ENCODE measurements around the gene MALRD1.

Gene MALRD1

GRCh38 chr10:19048489-19048888, at the start of gene MALRD1:
MALRD1 (plus strand) TSS chr10:19048801; CDS start chr10:19048939, 138 bp downstream.
- DNase-seq (ENCODE audit: low read depth in 4 of 4, low spot score in 1 of 4) = no peak

DNA sequence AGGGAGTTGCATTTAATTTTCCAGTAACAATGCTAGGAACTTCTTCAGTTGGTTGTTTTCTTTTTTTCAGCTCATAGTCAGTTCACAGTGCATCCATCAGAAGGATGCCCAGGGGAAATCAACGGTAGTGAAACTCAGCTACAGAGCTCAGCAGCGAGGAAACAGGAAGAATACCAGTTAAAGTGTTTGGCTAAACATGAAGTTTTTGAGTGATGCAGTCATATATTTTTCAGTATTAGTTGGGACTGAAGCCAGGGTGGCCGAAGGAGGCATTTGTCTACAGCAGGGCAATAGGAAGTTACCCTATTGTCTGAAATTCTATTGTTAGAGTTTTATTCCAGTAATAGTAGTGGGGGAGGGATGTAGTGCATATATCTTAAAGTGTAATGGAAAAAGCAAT, 45.3 kb upstream of the MALRD1 start:
- no peak for DNase-seq (ENCODE audit: low read depth in 4 of 4, low spot score in 1 of 4)

DNA sequence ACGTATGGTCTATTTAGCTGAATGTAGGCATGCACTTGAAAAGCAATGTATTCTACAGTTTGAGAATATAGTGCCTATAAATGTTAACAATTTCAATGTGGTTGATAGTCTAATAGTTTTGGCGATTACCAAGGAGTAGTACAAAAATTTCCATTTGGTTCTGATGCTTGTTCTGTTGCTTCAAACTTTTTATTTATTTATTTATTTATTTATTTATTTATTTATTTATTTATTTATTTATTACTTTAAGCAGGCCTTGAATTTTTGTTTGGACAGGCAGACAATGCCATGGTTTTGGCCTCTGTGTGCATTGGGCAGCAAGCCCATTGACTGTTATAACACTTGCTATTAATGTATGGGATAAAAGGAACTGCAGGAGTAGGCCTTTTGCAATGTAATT, 36.5 kb upstream of the MALRD1 start:
- DNase-seq (ENCODE audit: low read depth in 4 of 4, low spot score in 1 of 4) = no peak

- DNase-seq (ENCODE audit: low read depth in 4 of 4, low spot score in 1 of 4) = no peak
Observed at GRCh38 chr10:19014034-19014433, 34.6 kb upstream of the MALRD1 start.

DNA sequence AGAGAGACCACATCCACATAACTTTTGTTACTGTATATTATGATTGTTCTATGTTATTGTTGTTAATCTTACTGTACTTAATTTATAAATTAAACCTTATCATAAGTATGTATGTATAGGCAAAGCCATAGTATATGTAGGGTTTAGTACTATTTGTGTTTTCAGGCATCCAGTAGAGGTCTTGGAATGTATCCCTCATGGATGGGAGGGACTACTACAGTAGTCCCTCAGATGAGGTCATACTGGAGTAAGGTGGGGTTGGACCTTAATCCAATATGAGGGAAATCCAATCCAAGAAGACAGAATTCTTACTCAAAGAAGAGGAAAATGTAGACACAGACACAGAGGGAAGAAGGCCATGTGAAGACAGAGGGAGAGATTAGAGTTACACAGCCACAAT, 34.1 kb upstream of the MALRD1 start:
- no peak for DNase-seq (ENCODE audit: low read depth in 4 of 4, low spot score in 1 of 4)

- no peak for DNase-seq (ENCODE audit: low read depth in 4 of 4, low spot score in 1 of 4)
Observed at GRCh38 chr10:19017116-19017890, 31.3 kb upstream of the MALRD1 start.

DNA sequence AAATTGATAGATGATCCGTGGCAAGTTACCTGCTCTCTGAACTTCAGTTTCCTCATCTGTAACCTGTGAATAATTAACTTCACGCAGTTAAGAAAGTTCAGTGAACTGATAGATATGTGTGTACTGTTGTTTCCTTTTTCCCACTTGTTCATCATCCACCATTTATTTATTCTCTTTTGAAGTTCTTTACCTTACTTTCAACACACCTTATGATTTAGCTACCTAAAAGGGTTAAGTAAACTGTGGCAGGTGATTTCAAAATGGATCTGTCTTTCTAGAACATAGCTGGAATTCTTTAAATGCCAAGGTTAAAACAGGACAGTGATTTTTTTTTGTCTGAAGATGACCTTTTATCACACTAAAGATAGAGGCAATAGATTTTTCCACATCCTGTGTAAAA, 27.4 kb upstream of the MALRD1 start:
- DNase-seq (ENCODE audit: low read depth in 4 of 4, low spot score in 1 of 4) = no peak

GRCh38 chr10:19024611-19025010, 24.0 kb upstream of the MALRD1 start:
- no peak for DNase-seq (ENCODE audit: low read depth in 4 of 4, low spot score in 1 of 4)

GRCh38 chr10:19031763-19032162, 16.8 kb upstream of the MALRD1 start:
- DNase-seq (ENCODE audit: low read depth in 4 of 4, low spot score in 1 of 4) = no peak

GRCh38 chr10:19033741-19034140, 14.9 kb upstream of the MALRD1 start:
- DNase-seq (ENCODE audit: low read depth in 4 of 4, low spot score in 1 of 4) = no peak

DNA sequence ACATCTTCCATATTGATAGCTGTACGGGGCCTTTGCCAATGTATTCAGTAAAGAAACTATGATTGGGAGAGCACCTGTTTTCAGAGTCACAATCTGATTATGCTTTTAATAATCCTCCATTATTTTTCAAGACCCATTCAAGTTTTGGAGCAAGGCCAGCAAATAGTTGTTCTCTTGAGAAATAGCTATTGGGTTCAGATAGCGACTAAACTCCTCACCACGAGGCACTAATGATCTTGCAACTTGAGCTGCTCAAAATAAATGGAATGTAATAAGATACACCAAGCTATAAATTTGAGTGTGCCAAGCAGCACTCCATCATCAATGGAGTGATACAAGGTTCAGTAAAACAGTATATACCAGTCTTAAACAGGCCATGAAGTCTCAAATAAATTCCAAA, 7.4 kb upstream of the MALRD1 start:
- no peak for DNase-seq (ENCODE audit: low read depth in 4 of 4, low spot score in 1 of 4)

DNA sequence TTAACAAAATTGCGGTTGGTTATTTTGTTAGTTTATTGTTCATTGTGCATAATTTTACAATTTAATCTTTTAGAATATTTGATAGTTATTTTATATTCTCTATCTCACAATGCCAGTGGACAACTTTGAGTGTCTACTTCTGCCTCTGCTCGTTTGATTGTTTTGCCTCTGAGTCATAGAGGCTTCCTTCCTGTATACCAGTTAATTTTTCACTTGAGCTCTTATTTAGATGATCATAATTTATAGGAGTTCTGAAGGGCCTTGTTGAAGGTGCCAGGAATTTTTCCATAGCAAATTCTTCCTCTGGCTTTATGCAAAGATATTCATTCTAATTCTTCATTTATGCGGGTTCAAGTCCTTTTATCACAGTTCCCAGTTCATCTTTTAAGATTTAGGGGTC, 5.2 kb upstream of the MALRD1 start:
- DNase-seq (ENCODE audit: low read depth in 4 of 4, low spot score in 1 of 4) = no peak

DNA sequence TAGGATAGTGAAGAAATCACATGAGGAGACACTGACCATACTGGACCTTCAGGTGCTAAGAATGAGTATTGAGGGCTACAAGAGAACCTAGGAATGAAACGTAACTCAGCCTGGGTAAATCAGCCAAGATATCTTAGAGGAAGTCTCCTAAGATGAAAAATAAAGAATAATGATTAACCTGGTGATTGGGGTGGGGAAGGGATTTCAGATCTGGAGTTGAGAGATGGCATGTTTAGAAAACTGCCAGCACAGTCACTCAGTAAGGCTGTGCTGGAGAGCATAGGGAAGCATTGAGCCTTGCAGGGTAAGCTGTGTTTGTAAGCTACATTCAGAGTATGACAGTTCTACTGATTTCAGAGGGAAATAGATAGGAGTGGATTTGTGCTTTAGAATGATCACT, 1.9 kb upstream of the MALRD1 start:
- no peak for DNase-seq (ENCODE audit: low read depth in 4 of 4, low spot score in 1 of 4)

- no peak for DNase-seq (ENCODE audit: low read depth in 4 of 4, low spot score in 1 of 4)
Observed at GRCh38 chr10:19048891-19049290, 290 bp downstream of the MALRD1 start.

GRCh38 chr10:19049567-19049966, 966 bp downstream of the MALRD1 start:
- DNase-seq (ENCODE audit: low read depth in 4 of 4, low spot score in 1 of 4) = no peak

- no peak for DNase-seq (ENCODE audit: low read depth in 4 of 4, low spot score in 1 of 4)
Observed at GRCh38 chr10:19054289-19054835, 5.8 kb downstream of the MALRD1 start.

GRCh38 chr10:19058046-19058445, 9.4 kb downstream of the MALRD1 start:
- no peak for DNase-seq (ENCODE audit: low read depth in 4 of 4, low spot score in 1 of 4)

- DNase-seq (ENCODE audit: low read depth in 4 of 4, low spot score in 1 of 4) = no peak
Observed at GRCh38 chr10:19063986-19064385, 15.4 kb downstream of the MALRD1 start.

DNA sequence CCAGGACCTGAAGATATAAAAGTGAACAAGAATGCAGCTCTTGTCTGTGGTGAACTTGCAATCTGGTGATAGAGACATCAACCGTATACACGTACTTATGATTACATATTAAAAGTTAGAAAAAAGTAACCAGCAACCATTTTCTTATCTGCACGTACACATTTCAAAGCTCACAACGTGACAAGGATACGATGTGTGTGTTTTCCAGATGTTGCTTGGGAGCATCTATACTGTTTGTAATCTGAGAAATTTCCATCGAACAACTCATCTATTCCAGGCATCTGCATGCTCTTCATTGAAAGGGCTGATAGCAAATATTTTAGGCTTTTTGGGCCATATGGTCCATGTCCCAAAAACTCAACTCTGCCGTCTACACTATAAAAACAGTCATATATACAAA, 23.3 kb downstream of the MALRD1 start:
- DNase-seq (ENCODE audit: low read depth in 4 of 4, low spot score in 1 of 4) = no peak

DNA sequence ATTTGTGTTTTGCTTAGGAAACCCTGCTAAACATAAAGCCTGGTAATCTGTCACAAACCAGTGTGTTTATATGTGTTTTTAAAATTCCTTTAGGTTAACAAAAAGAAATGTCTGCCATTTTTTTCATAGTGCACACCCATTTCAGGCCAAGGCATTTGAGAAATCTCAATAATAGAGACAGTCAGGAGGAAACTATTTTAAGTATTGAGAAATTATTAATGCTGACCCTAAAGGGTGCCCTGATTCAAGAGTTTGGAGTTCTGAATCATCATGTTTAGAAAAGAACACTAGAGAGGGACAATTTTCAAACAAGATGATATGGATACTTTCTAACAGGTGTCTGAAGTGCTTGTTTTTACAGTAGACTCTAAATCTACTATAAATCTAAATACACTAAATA, 28.7 kb downstream of the MALRD1 start:
- no peak for DNase-seq (ENCODE audit: low read depth in 4 of 4, low spot score in 1 of 4)

DNA sequence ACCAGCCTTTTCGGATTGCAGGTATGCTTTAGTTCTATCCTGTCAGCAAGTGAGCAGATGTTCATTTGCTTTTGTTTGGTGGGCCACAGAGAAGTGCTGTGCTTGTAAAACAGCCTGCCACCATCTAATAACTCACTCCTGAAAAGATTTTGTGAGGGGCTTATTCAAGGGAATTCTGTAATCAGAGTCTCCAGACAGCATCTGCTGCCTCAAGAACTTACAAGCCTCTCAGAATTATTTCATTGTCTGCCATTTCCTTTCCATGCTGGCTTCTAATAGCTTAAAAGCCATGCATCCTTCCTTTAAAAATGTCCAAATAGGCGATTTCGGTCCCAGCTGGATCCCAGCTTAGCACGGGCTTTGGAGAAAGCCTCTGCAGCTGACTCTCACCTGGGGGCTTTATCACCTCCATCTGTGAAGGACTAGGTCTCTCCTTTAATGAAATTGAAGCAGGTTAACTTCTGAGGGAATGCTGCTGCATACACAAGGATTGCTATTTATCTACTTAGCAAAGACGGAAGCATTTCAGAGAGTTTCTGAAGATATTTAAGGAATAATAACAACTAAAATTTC, 48.0 kb downstream of the MALRD1 start:
- DNase-seq (ENCODE audit: low read depth in 4 of 4, low spot score in 1 of 4) = no peak

DNA sequence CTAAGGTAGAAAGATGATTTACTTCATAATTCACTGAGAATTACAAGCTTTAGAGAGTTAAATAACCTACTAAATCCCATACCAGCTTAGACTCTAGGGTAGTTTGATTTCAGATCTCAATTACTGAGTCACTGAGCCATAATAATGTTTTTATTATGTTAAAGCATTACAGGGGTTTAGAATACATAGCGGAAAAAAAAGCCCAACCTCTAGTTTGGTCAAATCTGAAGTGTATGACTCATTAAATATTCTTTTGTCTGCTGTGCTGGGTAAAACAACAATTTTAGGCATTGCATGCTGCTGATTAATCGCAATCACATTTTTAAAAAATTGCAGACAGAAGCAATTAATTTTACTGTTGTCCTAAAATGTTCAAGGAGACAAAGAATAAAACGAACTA, 48.5 kb downstream of the MALRD1 start:
- DNase-seq (ENCODE audit: low read depth in 4 of 4, low spot score in 1 of 4) = no peak

DNA sequence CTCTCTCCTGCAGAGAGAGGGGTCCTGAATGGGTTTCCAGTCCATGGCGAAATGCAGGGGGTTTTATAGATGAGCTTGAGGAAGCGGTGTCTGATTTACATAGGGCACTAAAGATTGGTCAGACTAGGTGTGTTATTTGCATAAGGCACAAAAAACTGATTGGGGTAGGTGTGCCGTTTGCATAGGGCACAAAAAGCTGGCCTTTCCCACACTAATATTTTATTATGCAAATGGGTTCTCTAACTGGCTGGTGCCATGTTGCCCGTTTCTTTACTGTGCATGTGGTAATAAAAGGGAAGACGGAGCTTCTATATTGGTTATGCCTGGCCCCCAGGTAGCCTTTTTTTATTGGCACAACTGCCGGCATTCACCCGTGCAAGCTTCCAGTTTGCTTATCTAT, 50.2 kb downstream of the MALRD1 start:
- DNase-seq (ENCODE audit: low read depth in 4 of 4, low spot score in 1 of 4) = no peak
